HG03039 (cell line): Measurements from ENCODE around the gene CERK.

ENCODE experiments used
- ATAC-seq: cut with Tn5 transposase; IDR thresholded peaks from one replicate; pipeline ENCODE4 v1.9.1; 2021; ENCODE audit warnings: mild to moderate bottlenecking, moderate library complexity; ENCODE audit not compliant: unreplicated experiment

CERK gene

GRCh38 chr22:46703171-46703995, 34.7 kb downstream of the CERK start:
- no peak for ATAC-seq

DNA sequence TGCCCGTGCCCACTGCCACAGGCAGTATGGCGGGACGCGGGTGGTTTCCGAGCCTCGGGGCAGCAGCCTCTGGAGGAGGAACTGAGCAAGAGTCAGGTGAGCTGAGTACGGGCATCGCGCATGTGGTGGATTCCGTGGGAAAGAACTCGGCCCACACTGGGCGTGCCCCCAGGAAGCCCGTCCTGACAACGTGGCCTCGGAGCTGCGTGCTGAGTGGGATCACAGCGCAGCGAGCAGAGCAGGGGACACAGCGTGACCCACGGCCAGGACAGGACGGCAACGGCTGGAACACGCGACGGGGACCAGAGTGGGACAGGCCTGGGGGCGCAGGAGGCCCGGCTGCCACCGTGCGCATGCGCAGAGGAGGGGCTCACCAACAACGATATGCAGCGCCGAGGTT, 36.8 kb downstream of the CERK start:
- no peak for ATAC-seq

DNA sequence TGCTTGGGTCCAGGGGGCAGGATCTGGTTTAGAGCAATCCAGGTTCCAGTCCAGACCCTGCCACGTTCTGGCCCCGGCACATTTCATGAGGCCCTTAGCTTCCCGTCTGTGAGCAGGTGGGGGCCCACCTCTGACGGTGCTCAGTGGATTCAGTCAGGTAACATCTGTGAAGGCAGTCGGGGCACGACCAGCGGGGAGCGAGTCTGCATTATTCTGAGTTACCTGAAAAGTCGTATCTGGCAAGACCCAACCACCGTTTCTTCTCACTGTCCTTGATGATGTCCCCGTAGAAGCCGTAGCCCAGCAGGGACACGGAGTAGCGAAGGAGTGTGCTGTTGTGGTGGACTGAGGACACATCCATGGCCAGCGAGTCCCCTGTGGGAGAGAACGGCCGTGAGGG, 39.0 kb downstream of the CERK start:
- ATAC-seq, result no peak

GRCh38 chr22:46697811-46698515, 40.1 kb downstream of the CERK start:
- no peak for ATAC-seq

- no peak for ATAC-seq
These were observed 41.4 kb downstream of the CERK start for GRCh38 chr22:46696614-46697013.

DNA sequence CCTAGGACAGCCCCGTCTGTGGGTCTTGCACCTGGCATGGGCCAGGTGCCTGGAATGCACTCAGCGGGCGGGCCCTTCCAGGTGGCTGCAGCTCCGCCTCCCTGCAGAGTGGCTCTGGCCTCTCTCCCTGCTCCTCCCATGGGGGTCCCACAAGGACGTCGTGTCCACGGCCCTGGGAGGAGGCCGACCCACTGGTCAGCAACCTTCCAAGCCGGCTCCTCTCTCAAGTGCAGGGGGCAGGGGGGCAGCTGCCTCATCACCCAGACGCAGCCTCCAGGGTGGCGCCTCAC, 41.9 kb downstream of the CERK start:
- ATAC-seq, result no peak

GRCh38 chr22:46695346-46696228, 42.5 kb downstream of the CERK start:
- ATAC-seq, result no peak

DNA sequence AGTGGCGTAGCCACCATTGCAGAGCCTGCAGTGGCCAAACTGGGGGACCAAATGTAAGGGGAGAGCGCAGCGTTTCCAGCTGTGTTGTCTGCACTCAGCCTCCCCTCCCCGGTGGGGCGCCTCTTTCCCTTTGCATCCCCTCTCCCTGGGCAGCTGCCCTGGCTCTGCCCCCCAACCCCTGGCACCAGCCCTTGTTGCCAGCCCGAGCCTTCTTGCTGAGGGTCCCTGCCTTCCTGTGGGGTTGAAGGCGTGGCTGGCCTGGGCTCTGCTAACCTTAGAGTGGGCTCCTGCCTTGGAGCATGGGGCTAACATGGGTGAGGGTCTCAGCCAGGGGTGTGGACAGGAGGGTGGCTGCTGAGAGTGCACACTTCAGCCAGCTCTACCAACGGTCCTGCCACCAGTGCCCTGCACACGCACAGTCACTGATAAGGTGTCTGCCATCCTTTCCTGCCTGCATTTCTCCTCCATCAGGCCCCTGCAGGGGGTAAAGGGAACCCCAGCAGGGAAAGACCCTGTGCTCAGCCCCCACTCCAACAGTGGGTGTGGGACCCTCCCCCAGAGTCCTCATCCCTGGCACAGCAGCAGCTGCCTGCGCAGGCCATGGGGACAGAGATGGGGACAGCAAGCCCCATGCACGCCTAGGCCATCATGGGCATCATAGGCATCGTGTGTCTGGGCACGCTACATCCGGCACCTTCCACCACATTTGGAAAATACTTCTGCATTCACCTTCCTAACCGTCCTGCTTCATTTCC, 43.5 kb downstream of the CERK start:
- no peak for ATAC-seq

- ATAC-seq, result no peak
These were observed 44.2 kb downstream of the CERK start for GRCh38 chr22:46693634-46694415.

DNA sequence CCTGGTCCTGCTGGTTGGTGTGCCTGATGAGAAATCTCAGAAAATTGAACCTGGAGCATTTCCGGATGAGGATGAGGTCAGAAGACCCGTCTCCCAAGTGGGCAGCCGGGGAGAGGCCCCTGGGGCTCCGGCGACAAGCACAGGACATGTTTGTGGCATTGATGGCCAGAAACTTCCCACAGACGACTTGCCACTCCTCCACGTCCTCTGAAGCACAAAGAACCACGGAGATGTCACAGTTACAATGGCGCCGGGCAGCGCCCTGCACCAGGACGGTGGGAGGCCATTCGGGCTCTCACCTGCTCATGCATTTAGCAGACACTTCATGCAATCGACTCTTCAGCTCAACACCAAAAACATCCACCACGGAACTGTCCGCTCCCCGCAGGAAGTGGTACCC, 46.5 kb downstream of the CERK start:
- ATAC-seq, result no peak

- no peak for ATAC-seq
These were observed 47.9 kb downstream of the CERK start for GRCh38 chr22:46690146-46690545.

- no peak for ATAC-seq
These were observed 49.1 kb downstream of the CERK start for GRCh38 chr22:46688949-46689348.

DNA sequence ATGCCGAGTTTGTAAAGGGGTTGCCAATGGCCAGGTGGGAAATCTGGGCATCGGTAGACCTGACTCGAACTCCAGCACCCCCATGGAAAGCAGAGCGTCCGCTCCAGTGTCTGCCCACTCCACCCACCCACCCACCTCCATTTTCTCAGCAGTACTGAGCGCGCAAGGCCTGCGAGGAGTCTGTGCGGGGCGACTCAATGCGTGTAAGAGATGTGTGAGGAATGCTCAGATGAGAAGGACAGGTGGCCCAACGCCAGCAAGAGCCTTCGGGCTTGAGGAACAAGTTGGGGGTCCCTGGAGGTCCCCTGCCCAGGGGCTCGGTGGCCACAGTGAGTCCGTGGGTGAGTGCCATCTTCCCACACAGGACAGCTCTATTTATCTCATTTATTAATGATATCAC, 50.6 kb downstream of the CERK start:
- ATAC-seq, result no peak

GRCh38 chr22:46687048-46687444, 51.0 kb downstream of the CERK start:
- ATAC-seq, result no peak

- ATAC-seq, result no peak
These were observed 51.6 kb downstream of the CERK start for GRCh38 chr22:46686221-46687047.

DNA sequence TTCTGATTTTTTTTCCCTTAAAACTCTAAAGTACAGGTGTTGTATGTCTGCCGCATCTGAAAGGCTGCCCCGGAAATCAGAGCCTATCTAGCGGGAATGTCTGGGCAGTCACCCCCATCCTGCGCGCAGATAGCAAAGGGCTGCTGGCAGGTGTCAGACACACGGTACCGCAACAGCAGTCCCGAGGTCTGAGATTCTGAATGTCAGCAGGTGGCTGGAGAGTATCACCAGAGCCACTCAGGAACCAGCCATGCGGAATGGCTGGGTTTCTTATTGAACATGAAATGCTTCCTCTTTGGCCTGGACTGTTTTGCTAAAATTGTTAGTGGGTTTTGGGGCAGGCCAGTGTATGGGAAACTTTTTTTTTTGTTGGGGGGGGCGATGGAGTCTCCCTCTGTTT, 53.3 kb downstream of the CERK start:
- no peak for ATAC-seq

DNA sequence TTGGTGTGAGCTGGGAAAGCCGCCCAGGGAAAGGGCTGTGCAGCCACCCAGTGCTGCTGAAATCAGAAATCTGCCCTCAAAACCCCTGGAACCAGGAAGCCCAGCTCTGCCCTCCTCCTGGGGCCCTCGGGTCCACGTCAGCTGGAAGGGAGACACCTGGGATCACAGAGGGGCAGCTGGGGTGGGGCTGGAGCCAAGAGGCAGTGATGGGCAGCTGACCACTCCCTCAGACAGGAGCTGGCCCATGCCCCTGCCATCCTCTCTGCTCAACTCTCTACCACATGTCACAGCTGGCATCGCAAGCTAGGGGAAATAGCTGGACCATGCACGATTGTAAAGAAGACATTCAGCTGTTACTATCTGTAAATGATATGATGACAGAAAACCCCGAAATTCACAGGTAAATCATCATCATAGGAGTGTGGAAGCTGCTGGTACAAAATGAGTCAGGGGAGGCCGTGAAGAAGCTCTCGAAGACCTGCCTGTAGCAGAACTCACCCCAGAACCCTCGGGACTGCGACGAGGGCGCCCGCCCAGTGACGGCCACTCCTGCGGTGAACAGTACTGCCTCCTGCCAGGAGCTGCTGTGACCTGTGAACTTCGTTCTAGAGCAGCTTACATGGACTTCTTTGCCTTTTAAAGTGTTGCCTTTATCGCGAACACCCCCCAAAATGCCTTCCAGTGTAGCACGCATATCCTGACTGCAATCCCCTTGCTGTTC, 55.9 kb downstream of the CERK start:
- no peak for ATAC-seq

DNA sequence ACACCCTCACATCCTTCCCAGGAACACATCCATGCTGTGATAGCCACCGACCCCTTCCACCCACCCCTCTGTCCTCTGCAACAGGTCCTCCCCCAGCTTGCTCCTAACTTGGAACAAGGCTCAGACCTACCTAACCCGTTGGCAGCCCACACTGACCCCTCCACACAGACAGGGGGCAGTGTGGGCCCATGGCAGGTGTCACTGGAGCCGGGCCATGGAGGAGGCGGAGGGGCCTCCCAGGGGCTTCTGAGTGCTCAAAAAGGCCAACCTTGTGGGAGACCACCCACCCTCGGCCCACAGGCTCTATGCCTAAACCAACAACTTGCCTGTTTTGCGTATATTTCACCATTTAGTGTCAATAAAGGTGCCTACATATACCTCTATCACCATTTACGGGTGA, 57.0 kb downstream of the CERK start:
- ATAC-seq, result no peak
